GM18873 (cell line): ENCODE results near the gene UBN1.

ENCODE experiments used
- ATAC-seq: cut with Tn5 transposase; IDR thresholded peaks from one replicate; pipeline ENCODE4 v1.9.1; 2021; ENCODE audit warnings: mild to moderate bottlenecking, moderate library complexity, moderate number of reproducible peaks; ENCODE audit not compliant: unreplicated experiment, low FRiP score

The UBN1 gene

GRCh38 chr16:4900036-4900435 lies 52.8 kb downstream of the UBN1 start:
- no peak for ATAC-seq

- no peak for ATAC-seq
Observed at GRCh38 chr16:4900750-4901149, 53.5 kb downstream of the UBN1 start.

DNA sequence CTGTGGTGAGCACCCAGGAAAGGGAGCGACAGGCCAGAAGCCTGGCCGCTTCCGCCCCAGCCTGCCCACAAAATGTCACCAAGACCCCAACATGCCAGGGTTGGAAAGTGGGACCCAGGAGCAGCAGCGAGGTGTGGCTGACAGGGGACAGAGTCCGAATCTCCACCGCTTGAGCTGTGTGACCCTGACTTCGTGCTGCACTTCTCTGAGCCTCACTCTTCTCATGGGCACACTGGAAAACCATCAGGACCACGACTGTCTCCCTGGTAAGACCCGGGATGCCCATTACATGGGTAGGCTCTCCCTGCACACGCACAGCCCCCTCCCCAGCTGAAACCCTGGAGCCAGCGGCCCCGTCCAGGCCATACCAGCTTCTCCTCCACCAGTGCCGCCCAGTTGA lies 54.8 kb downstream of the UBN1 start:
- ATAC-seq, result no peak

GRCh38 chr16:4904108-4904941 lies 57.0 kb downstream of the UBN1 start:
- no peak for ATAC-seq

DNA sequence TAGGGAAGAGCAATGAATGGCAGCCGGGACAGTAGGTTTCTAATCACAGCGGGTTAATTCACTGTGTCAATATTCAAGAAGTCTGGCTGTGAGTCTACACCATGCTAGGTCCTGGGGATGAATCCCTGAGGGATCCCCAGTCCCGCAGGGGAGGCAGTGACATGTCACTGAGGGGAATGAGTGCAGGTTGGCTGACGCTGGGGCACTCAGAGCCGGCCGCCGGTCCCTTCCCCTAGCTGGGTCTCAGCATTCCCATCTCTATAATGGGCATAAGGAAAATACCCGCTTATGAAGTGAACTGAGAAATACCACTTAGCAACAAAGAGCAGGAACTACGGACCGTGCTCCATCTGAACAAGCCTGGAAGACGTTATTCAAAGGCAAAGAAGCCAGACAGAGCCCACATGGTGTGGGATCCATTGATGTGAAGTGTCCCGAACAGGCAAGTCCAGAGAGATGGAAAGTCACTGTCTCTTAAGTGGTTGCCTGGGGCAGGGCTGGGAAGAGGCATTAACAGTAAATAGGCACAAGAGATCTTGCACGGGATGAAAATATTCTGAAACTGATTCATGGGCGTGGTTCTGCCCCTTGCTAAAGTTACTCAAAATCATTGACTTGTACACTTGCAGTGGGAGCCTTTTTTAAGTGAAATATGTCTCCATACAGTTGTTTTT lies 57.8 kb downstream of the UBN1 start:
- ATAC-seq, result no peak

- no peak for ATAC-seq
Observed at GRCh38 chr16:4908854-4909401, 61.6 kb downstream of the UBN1 start.

DNA sequence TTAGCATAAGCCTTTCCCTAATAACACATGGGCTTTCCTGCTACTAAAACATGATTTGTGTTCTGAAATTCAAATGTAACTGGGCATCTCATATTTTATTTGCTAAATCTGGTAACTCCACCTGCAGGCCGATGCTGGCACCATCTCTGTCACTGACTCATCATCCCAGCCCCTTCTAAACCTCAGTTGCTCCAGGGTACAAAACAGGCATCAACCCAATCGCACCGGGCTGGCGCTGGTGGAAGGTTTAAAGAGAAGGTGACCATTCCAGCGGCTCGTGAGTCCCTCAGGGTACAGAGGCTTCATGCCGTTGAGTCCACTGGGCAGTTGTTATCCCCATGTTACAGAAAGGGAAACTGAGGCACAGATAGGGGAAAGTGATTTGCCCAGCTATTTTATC lies 62.5 kb downstream of the UBN1 start:
- no peak for ATAC-seq

DNA sequence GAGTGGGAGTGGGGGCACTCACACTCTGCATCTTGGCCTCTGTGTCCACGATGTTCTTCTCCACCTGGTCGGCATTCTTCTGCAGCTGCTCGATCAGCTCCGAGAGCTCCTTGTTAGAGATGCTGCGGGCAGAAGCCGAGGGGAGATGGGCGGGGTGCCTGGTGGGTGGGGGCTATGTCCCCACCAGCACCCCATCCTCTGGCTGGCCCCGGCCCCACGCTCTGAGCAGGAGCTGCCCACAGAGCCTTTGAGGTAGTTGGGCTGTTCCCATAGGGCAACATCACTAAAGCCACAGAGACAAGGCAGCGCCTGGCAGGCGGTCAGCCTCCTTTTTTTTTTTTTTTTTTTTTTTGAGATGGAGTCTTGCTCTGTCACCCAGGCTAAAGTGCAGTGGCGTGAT lies 63.5 kb downstream of the UBN1 start:
- no peak for ATAC-seq

DNA sequence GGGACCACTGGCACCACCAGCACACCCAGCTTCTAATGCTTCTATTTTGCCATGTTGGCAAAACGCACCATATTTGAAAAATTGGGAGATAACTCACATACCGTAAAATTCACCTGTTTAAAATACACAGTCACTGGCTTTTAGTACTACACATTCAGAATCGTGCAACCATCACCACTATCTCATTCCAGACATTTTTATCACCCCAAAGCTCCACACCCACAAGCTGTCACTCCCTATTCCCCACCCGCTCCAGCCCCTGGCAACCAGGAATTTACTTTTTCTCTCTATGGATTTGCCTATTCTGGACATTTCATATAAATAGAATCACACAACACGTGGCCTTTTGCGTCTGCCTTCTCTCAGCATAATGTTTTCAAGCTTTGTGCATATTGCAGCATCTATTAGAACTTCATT lies 64.7 kb downstream of the UBN1 start:
- ATAC-seq, result no peak

GRCh38 chr16:4913130-4913773 lies 66.0 kb downstream of the UBN1 start:
- no peak for ATAC-seq

DNA sequence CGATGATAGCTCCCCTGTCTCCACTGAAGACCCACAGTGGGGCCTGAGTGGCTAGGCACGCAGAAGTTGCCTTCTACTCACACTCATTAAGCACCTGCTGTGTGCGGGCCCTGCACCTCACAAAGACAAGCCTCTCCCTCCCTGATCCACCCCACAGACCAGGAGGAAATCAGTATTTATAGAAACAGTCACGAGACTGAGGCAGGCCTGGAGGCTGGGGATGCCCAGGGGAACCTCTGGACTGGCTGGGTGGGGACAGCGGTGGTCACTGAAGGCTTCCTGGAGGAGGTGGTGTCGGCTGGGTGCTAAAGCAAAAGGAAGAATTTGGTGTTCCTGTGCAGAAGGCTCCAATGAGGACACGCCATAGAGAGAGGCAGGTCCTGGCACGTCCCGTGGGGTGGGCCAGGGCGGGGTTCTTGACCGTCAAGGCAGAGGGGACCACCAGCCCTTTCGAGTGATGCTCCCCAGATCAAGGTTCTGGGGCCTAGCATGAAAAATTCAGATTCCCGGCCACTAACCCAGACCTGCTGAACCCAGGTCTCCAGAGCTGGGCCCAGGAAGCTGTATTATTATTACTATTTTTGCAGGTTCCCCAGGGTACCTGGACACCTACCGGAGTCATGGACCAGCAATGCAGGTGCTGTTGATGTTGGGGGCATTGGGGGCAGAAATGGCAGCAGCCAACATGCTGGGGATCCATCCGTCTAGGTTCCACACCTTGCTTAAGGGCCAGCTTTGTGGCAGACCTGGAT lies 66.7 kb downstream of the UBN1 start:
- no peak for ATAC-seq

GRCh38 chr16:4914528-4915225 lies 67.4 kb downstream of the UBN1 start:
- ATAC-seq, result no peak

DNA sequence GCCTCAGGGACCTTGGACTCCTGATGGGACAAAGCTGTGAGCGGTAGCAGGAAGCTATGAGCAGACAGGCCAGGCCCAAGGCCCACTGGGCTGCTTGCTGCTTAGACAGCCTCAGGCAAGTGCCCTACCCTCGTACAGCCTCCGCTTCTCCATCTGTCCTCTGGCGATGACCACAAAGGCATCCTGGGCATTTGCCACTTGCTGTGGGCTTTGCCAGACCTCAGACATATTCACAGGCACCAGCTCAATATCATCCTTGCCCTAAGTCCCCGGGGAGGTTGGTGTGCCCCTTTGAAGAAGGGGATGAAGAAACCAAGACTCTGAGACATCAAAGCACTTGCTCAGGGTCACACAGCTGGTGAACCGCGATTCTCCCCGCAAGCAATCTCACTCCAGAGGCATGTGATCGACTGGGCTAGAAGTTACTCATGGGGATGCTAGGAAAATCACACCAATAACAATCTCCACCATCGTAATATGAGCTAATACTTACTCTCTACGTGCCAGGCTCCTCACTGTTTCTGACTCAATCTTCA lies 68.0 kb downstream of the UBN1 start:
- no peak for ATAC-seq

DNA sequence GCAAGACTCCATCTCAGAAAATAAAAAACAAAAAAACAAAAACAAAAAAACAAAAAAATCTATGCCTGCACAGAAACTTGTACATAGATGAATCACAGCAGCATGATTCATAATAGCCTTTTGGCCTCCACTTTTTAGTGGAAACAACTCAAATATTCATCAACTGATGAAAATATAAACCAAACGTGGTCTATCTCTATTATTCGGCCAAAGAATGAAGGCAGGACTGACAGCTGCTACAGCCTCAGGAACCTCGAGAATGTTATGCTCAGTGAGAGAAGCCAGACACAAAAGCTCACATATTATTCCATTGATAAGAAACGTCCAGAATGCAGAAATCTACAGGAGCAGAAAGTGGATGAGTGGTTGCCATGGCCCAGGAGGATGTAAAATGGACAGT lies 69.8 kb downstream of the UBN1 start:
- no peak for ATAC-seq

- ATAC-seq, result no peak
Observed at GRCh38 chr16:4918781-4919251, 71.5 kb downstream of the UBN1 start.

DNA sequence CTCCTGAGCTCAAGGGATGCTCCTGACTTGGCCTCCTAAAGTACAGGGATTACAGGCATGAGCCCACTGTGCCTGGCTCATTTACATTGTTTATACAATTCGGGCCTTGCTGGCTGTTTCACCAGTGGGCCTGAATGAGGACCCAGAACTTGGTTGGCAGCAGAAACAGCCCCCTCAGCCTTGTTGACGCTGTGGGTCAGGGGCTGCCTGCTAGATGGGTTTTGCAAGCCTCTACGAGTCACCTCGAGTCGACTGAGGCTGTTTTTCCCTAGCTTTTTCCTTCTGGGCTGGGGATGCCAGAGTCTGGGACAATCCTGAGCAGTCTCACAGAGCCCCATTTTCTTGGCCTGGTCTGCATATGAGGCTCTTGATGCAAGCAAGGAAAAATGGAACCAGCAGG lies 73.5 kb downstream of the UBN1 start:
- no peak for ATAC-seq

DNA sequence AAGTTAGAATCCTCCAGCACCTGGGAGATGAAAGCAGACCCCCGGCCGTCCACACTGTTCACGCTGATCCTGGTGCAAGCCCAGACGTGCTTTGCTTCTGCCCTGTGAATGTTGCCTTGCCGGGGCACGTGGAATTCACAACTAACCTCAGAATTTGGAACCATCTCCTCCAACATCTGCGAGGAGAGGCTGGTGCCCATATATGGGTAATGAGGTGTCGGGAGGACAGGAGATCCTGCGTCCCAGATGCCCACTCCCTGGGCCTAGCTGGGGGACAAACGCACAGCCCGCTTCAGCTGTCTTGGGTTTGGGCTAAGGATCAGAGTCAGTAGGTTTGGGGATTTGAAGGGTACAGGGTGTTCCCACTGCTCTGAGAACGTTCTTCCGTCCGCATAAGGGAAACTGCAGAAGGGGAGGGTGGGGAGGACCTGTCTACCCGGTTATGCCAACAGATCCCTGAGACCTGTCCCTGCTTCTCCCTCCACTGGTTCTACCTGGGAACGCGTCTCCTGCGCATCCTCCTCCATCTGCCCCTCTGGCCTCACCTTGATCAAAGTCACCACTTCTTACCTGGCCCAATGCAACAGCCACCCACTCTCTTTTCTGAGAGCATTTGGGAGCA lies 75.6 kb downstream of the UBN1 start:
- ATAC-seq, result no peak

DNA sequence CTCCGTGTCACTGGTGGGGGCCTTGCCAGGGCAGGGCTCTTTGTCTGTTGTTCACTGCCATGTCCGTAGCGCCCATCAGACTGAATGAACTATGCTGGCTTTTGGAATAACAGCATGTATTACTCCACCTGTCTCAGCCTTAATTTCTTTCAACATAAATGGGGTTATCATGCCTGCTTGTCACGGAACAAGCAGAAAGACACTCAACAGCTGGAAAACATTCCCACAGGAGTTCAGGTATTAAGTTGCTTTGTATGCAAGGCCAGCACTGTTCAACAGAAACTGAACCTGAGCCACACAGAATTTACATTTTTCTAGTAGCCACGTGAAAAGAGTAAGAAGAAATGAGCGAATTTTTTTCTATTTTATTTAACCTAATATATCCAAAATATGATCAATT lies 76.6 kb downstream of the UBN1 start:
- no peak for ATAC-seq

DNA sequence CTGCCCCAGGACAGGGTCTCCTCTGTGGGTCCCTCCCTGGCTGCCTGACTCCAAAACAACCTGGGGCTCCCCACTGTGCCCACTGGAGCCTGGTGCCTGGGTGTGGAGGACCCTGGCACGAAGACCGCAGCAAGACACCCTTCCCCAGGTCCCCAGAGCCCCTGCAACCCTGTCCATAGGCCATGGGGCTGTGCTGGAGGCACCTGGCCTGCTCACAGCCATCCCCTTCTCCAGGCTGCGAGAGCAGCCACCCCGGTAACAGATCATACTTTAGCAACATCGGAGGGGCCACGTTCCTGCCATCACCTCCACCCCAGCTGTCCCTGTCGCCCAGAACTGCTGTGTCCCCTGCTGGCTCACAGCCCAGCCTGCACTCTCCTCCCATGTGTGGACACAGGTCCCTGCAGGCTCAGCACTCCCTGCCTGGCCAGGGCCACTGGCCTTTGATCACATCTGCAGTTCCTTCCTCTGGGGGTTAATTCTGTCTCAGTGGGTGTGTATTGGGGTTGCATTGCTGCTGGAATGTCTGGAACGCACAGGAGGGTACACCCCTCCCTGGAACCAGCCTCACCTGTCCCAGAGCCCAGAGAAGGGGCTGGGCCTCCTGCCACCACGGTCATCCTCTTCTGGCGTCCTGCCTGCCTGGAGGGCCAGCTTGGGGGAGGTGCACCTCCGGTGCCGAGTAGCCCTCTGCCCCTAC lies 77.5 kb downstream of the UBN1 start:
- ATAC-seq, result no peak
